ENCODE results near the gene SF3B3.
"Not testable (repeated sequence)": the region's sequence is repeated elsewhere in the genome, so short reads cannot be mapped to it uniquely, and the experiment has no call there.

Gene SF3B3

DNA sequence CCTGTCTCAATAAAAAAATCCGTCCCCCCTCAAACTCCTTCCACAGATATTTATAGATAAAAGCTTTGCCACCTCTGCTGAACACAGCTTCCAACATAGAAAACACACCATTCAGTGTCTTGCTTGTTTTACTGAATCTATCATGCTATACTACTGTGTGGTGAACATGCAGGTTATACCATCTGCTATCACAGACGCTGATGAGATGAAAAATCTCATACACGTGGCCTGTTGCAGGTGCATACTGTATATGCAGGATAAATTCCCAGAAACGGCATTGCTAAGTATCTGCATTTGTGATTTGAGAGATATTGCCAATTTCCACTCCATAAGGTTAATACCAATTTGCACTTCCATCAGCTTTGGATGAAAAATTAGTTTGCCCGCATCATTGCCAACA is 92.3 kb downstream of the SF3B3 start:
- DNase-seq (no peak), ATAC-seq (no peak)

- not testable (repeated sequence) for ATAC-seq, DNase-seq
Measured at GRCh38 chr16:70621864-70622263, 98.2 kb downstream of the SF3B3 start.
